ENCODE measurements around the gene ZNF574.

- TF ChIP-seq POLR2A (IDR thresholded peaks at IDR 0.05), result no peak
- no peak for TF ChIP-seq CTCF (IDR thresholded peaks at IDR 0.05)
- TF ChIP-seq POLR2AphosphoS5 (IDR thresholded peaks at IDR 0.05), result no peak
Observed at GRCh38 chr19:42033413-42033812, 42.6 kb upstream of the ZNF574 start.

Measured in prostate gland (tissue), 2 donors.